ENCODE results near the gene TPPP3.
"Not testable (repeated sequence)": the region's sequence is repeated elsewhere in the genome, so short reads cannot be mapped to it uniquely, and the experiment has no call there.

The TPPP3 gene

GRCh38 chr16:67425580-67425979 lies 32.3 kb upstream of the TPPP3 start:
- no peak for DNase-seq

GRCh38 chr16:67425061-67425460 lies 31.8 kb upstream of the TPPP3 start:
- no peak for DNase-seq

- no peak for DNase-seq
Observed at GRCh38 chr16:67424261-67424615, 30.9 kb upstream of the TPPP3 start.

GRCh38 chr16:67423611-67424260 lies 30.4 kb upstream of the TPPP3 start:
- DNase-seq: no peak

GRCh38 chr16:67423015-67423414 lies 29.7 kb upstream of the TPPP3 start:
- DNase-seq: no peak

GRCh38 chr16:67421030-67421429 lies 27.7 kb upstream of the TPPP3 start:
- no peak for DNase-seq

DNA sequence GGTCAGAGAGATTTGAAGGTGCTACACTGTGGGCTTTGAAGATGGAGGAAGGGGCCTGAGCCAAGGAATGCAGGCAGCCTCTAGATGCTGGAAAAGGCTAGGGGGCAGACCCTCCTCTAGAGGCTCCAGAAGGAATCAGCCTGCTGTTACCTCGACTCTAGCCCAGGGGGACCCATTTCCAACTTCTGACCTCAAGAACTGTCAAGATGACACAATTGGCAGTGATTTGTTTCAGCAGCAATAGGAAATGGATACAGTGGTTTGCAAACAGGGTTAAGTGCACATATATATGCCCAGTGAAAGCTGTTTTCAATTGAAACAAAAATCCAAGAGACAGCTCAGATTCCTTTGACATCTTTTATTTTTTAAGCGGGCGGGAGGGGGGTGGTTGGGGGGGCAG lies 26.6 kb upstream of the TPPP3 start:
- no peak for DNase-seq

DNA sequence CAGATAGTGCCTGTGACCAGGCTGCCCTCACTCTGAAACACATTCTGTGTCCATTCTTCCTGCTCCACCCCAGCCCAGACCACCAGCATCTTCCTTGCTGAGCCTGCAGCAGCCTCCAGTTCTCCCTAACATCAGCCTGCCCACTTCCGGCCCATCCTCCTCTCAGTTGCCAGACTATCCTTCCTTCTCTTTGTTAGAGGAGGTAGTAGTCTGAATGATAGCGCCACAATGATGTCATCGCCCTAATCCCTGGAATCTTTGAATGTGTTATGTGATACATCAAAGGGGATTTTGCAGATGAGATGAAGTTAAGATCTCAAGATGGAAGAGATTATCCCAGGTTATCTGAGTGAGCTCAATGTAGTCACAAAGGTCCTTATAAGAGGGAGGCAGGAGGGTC lies 26.2 kb upstream of the TPPP3 start:
- DNase-seq: no peak

- DNase-seq: no peak
Observed at GRCh38 chr16:67417333-67418061, 24.2 kb upstream of the TPPP3 start.

GRCh38 chr16:67415872-67416793 lies 22.8 kb upstream of the TPPP3 start, which contains the start of gene ZDHHC1:
ZDHHC1 (minus strand) TSS chr16:67416477; CDS start chr16:67407775, 8,702 bp downstream.
- DNase-seq: peak; percentile 42

DNA sequence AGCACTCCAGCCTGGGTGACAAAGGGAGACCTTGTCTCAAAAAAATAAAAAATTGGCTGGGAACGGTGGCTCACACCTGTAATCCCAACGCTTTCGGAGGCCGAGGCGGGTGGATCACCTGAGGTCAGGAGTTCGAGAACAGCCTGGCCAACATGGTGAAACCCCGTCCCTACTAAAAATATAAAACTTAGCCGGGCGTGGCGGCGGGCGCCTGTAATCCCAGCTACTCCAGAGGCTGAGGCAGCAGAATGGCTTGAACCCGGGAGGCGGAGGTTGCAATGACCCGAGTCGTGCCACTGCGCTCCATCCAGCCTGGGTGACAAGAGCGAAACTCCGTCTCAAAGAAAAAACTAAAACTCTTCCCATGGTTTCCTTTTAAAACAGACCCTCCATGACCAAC lies 22.1 kb upstream of the TPPP3 start:
- DNase-seq: not testable (repeated sequence)

GRCh38 chr16:67413978-67414911 lies 20.9 kb upstream of the TPPP3 start:
- no peak for DNase-seq

DNA sequence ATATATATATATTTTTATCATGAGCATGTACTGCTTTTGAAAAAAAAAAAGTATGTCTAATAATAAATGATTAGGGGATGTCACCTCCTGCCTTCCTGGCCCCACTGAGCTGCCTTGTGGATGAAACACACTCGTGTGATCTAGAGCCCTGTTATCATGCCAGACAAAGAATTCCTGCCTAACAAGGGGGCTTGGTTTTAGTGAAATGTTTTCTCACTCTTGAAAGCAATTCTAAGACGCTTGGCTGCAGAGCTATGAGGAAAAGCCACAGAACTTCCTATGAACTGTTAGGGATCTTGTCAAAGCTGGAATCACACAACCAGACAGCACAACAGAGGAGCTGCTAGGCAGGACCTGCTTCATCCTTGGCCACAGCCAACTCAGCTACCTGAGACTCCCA lies 19.0 kb upstream of the TPPP3 start:
- no peak for DNase-seq

- DNase-seq: no peak
Observed at GRCh38 chr16:67411339-67411738, 18.0 kb upstream of the TPPP3 start.

GRCh38 chr16:67409631-67410030 lies 16.3 kb upstream of the TPPP3 start:
- no peak for DNase-seq

- no peak for DNase-seq
Observed at GRCh38 chr16:67407788-67408452, 14.6 kb upstream of the TPPP3 start.

DNA sequence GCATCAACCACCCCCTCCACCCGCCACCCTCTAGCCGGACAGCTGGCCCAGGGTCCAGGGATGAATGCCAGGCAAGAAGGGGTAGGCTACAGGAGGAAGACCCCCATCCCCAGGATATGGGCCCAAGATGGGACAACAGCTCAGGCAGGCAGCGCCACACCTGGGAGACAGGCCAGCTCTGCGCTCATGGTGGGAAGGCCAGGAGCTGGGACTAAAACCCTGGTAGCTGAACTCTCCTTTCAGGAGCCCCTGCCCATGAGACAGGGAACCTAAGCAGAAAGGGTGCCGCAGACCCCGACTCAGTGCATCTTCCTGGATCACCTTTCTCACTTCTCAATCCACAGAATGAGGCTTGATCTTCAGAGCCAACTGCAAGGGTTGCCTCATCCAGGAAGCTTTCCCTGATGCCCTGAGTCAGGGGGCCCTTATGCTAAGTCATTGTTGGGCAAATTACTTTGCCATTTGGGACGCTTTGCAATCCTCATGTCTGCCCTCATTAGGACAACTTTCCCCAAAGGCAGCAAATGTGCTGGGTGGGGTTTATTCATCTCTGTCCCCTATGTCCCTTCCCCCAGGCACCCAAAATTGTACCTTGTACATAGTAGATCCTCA lies 14.0 kb upstream of the TPPP3 start:
- DNase-seq: no peak

GRCh38 chr16:67406111-67406971 lies 13.0 kb upstream of the TPPP3 start:
- peak; percentile 47 for DNase-seq

GRCh38 chr16:67405336-67405735 lies 12.0 kb upstream of the TPPP3 start:
- no peak for DNase-seq

GRCh38 chr16:67404740-67405226 lies 11.5 kb upstream of the TPPP3 start:
- DNase-seq: no peak
